HG03064 (cell line): ENCODE data around the gene PITPNC1.
"Not testable (repeated sequence)": the region's sequence is repeated elsewhere in the genome, so short reads cannot be mapped to it uniquely, and the experiment has no call there.

ENCODE experiments used
- ATAC-seq: cut with Tn5 transposase; IDR thresholded peaks from one replicate; pipeline ENCODE4 v1.9.1; 2021; ENCODE audit warnings: low read depth; ENCODE audit not compliant: unreplicated experiment

The PITPNC1 gene

DNA sequence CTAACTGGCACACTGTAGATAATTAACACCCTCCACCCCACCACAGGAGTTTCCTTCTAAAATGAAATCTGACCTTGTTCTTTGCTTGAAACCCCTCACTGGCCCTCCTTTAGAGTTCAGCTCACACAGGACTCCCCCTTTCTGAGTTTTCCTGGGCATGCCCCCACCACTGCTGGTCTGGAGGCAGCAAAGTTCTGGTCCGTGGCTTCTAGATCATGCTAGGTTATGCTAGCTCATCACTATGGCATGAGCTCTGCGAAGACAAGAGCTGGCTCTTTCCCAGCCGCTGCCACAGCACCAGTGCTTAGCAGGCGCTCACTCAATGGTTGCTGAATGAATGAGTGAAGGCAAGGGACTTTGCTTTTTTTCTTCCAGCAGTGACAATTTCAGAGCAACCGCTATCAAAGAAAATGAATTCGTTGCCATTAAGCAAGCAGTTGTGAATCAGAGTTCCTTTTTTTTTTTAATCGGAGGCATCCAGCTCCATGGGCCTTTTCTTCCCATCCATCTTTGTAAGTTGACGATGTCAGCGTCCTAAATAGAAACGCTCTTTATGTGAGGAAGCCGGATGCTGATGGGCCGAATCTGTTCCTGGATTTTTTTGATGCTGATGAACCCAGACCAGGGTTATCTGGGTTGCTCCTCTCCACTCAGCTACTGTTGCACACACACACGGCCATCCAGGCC, 259.9 kb downstream of the PITPNC1 start:
- ATAC-seq: no peak

DNA sequence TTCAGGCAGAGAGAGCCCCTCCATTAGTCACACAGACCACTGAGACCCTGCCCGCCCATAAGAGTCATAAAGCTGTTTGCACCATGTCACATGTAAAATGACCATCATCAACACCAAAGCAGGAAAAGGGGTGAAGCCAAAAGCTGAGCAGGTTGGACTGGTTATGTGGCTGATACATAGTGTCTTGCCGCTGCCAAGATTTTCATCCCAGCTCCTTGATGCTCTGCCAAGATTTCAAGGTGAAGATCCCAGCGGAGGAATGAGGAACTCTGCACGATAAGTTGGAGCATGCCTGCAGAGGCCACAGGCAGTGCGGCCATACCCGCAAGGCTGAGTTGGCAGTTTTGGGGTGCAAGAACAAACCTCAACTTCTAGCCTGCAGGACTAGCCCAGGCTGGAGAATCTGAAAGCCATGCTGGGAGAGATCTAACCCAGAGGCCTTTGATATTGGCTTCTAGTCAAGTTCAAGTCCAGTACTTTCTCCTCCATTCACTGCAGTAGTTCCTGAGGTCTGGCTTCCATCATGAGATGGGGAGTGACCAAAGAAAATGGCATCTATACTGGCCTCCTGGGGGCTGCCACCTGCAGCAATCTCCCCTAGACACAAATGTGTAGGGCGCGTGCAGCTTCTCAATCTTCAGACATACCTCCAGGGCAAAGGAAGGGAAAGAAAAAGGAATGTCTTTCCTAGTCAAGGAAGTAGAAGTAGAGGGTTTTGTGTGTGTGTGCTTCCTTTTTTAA, 261.0 kb downstream of the PITPNC1 start:
- no peak for ATAC-seq

DNA sequence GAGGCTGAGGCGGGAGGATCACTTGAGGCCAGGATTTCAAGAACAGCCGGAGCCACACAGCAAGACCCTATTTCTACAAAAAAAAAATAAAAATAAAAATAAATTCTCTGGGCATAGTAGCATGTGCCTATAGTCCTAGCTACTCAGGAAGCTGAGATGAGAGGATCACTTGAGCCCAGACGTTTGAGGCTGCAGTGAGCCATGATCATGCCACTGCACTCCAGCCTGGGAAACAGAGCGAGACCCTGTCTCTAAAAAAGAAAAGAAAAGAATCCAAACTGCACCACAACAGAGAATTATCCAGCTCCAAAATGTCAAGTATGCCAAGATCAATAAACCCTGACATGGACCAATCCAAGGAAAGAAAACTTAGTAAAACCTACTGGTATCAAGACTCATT, 261.8 kb downstream of the PITPNC1 start:
- no peak for ATAC-seq

DNA sequence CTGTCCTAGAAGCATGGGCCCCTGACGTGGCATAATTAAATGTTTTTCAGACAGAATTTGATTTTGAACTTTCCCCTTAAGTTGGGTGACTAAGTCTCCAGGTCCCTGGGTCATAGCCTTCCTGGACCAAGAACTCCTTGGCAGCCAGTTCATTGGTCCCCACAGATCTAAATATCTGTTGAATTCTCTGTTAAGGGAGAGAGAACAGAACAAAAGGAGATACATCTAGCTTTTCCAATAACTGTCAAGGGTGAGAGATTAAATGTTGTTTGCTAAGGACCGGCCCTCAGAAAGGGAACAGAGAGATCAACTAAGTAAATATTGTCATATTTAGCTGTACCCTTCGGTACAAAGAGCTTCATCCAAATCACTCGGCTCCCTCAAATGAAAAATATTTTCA, 262.5 kb downstream of the PITPNC1 start:
- no peak for ATAC-seq

DNA sequence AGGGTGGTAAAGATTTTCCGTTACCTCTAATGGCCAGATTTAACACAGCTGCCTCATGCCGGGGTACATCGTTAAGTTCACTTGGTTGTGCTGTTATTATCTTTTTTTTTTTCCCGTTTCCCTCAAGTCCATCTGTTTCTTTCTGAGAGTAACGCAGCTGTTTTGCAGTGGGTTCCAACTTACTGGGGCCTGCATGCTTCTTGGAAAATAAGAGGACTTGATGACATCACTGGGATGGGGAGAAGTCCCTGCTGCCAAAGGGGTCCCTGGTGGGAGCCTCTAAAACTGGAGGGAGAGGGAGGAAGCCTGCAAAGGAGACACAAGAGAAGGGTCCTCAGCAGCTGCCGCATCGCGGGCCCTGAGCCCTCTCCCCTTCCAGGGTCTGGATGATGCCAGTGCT, 262.9 kb downstream of the PITPNC1 start:
- ATAC-seq: no peak

DNA sequence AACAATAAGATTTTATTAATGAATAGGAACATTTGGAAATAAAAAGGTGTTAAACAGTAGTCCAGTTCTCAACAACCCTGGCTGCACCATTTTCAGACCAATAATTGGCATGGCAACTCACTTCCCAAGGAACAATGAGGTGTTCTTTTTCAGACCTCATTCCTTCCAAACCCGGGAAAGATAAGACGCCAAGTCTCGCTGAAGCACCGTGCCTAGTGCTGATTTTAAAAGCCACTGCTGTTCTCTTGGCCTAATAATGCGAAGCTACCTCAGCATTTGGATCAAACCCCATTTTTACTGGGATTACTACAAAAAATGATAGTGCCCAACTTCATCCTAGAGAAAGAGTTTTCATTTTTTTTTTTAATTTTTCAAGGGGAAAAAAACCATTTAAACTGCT, 265.4 kb downstream of the PITPNC1 start:
- ATAC-seq: no peak

DNA sequence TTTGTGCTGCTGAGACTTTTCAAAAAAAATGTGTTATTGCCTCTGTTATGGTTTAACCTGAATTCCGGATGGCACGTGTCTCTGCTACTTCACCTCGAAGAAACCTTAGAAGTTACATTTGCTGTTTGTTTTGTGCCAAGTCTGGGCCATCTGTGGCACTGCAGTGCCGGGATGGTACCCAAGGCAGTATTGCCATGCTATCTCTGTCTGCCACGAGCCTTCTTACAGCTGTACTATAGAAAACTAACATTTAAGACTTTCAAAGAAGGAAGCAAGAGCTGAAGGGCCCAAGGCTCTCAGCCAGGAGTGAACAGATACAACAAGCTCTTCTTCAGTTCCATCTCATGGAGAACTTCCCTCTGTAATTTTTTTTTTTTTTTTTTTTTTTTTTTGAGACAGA, 267.0 kb downstream of the PITPNC1 start:
- ATAC-seq: no peak

DNA sequence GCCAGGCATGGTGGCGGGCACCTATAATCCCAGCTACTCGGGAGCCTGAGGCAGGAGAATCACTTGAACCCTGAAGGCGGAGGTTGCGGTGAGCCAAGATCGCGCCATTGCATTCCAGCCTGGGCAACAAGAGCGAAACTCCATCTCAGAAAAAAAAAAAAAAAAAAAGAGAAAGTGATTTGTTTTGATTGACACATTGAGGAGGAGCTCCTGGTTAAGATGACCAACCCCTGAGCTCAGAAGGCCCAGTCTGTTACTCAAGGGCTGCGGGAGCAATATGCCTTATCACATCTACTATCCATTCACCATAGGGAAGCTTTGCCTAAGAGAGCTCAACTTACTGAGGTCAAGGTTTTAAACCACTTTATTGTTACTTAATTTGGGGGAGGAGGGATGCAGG, 268.1 kb downstream of the PITPNC1 start:
- not testable (repeated sequence) for ATAC-seq

DNA sequence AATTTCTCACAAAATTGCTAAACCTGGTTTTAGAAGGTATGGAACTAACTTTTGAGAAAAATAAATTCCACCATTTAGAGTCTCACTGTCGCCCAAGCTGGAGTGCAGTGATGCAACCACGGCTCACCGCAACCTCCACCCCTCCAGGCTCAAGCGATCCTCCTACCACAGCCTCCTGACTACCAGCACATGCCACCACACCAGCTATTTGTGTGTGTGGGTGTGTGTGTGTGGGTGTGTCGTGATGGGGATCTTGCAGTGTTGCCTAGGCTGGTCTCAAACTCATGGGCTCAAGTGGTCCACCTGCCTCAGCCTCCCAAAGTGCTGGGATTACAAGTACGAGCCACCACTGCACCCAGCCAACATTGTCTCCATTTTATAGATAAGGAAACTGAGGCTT, 269.4 kb downstream of the PITPNC1 start:
- ATAC-seq: no peak

DNA sequence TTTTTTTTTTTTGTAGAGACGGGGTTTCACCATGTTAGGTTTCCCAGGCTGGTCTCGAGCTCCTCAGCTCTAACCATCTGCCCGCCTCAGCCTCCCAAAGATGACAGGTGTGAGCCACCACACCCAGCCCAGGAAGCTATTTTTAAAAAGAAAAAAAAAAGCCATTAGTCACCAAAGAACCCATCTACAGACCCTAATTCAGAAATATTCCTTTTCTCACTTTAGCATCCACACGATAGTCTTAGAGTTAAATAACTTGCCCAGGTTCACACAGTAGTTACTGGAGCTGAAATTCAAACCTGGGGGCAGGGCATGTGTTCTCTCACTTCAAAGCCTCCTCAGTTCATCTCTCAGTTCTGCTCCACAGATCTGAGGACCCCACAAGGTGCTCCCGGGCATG, 270.4 kb downstream of the PITPNC1 start:
- peak; percentile 29 for ATAC-seq

DNA sequence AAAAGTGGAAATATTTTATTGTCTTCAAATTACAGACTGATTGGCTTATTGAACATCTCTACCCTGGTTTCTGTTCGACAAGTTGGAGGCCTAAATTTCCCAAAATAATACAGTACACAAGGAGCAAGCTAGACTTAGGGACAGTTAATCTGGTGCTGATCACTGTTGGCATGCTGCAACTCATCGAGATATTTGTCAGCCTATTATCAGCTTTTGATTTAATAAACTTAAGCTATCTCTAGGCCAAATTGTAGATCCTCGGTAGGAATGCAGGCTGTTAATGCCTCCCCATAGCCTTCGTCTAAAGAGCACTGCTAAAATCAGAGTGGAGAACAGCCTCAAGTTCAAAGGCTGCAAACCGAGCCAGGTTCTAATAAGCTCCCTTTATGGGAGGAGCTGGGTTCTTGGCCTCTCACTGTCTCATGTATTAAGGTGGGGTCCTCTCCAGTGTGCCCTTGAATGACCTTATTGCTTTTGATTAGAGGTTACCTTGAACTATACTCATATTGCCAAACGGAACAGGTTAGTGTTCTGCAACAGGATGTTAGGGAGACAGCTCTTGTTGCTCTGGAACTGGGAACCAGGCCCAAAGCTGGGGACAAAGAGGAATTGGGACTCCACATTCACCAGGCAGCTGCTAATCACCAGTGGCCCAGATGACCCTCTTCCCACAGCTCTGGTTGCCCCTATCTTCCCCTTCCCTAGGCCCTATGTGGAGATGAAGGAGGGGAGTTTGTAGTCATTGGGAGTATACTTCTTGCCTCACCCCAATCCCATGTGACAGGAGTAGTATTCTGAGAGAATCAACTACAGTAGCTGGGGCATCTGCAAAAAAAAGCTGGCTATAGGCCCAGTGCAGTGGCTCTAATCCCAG, 271.2 kb downstream of the PITPNC1 start:
- ATAC-seq: no peak

DNA sequence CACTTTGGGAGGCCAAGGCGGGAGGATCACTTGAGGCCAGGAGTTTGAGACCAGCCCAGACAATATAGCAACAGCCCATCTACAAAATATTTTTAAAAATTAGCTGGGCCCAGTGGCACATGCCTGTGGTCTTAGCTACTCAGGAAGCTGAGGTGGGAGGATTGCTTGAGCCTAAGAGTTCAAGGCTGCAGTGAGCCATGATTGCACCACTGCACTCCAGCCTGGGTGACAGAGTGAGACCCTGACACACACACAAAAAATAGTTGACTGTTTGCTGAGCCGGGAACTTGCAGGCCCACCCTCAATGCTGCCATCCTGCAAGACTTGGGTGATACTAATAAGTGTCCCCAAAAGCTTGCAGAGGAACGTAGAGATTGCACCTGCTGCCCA, 271.8 kb downstream of the PITPNC1 start:
- ATAC-seq: not testable (repeated sequence)

DNA sequence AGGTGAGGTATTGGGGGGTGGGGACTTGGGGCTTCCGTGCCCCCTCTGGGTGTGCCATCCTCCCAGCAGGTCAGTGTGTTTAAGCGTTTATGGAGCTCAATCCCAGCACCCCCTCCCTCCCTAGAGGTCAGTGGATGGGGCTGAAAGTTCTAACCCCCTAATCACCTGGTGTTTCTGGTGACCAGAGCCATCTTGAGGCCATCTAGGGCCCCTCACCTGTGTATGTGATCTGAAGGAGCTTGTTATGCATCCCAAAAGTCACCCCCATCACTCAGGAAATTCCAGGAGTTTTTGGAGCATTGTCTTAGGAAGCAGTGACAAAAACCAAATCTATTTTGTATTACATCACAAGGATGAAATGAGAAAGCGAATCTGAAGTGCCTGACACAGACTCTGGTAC, 272.8 kb downstream of the PITPNC1 start:
- no peak for ATAC-seq

DNA sequence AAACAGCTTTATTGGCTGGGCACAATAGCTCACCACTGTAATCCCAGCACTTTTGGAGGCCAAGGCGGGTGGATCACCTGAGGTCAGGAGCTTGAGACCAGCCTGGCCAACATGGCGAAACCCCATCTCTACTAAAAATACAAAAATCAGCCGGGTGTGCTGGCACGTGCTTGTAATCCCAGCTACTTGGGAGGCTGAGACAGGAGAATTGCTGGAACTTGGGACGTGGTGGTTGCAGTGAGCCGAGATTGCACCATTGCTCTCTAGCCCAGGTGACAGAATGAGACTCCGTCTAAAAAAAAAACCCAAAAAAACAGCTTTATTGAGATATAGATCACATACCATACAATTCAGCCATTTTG, 274.1 kb downstream of the PITPNC1 start:
- not testable (repeated sequence) for ATAC-seq

DNA sequence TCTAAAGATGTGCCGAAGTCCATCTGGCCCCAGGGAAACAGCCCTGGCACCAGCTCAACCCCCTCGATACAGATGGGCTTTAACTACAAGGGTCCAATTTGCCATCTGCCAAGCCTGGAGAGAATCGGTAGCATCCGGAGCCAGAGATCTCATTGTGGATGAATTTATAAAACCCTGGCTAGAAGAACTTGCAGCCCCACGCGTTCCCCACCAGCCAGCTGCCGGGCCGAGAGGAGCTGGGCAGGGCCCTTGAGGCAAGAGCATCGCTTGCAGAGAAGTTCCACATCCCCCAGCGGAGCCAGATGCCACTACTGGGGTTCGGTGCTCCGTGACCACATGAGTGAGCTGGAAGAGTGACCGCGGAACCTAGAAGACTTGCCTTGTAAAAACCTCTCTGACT, 275.4 kb downstream of the PITPNC1 start:
- no peak for ATAC-seq

DNA sequence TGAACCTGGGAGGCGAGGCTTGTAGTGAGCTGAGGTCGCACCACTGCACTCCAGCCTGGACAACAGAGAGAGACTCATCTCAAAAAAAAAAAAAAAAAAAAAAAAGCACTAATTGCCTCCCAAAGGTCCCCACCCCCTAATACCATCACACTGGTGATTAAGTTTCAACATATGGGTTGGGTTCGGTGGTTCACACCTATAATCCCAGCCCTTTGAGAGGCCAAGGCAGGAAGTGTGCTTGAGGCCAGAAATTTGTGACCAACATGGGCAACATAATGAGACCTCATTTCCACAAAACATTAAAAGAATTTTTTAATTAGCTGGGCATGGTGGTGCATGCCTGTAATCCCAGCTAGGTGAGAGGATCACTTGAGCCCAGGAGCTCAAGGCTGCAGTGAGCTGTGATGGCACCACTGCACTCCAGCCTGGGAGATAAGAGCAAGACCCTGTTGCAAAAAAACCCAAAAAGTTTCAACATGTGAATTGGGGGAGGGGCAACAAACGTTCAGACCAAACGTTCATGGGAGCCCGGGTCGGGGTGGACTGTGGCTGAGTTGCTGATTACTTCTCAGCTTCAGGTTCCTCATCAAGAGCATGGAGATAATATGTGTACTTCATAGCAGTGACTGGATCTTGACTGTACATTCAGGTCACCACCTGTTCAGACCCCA, 278.5 kb downstream of the PITPNC1 start:
- ATAC-seq: no peak

DNA sequence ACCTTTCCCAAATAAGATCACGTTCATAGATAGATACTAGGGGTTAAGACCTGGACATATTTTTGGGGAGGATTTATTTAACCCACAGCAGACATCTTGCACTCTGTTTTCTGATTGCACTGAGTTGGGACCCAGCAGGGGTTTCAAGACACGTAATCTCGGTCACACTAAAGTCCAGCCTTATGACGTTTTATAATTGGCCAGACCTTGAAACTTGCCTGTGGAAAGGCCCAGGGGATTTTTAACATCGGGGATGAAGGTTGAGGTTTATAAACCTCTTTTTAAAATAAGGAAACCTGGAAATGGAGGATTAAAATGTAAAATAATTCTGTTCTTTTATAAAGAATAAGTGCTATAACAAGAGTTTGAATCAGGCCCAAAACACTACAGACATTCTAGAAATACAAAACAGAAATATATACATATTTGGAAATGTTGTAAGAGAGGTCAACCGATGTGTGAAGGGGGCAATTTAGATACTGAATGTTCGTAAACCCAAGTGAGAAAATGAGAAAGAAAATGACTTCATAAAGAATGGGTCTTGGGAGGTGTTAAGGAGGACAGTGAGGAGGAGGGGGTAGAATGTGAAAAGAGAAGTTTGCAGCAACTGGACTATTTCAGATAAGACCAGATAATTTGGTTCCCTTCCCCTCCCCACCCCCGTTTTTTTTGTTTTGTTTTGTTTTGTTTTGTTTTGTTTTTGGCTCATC, 279.6 kb downstream of the PITPNC1 start:
- no peak for ATAC-seq

DNA sequence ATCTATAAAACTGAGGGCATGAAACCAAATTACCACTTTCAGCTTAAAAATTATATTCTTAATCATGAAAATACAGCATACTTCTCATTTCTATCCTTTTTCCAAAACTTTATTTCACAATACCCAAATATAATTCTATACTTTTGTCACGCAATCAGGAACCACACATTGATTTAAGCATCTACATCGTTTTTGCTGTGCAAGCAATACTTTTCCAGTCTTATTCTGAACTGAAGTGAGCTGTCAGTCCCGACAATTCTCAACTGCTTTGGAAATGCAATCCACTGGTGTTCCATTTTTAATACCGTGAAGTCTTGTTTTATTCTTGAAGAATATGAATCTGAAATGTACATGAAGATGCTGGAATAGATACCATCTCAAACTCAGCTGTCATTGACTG, 280.5 kb downstream of the PITPNC1 start:
- ATAC-seq: no peak

DNA sequence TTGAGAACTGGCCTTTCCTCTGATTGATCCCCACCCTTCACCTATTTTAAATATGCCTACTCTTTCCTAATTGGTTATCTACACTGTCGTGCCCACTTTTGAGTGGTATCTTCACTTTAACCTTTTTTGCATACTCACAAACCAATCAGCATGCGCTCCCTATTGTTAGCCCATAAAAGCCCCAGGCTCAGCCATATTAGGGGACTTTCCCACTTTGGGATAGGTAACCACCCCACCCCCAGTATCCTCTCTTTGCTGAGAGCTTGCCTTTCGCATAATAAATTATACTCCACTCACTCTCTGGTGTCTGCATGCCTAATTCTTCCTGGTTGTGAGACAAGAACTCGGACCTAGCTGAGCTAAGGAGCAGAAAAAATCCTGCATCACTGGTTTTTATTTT, 281.2 kb downstream of the PITPNC1 start:
- no peak for ATAC-seq

DNA sequence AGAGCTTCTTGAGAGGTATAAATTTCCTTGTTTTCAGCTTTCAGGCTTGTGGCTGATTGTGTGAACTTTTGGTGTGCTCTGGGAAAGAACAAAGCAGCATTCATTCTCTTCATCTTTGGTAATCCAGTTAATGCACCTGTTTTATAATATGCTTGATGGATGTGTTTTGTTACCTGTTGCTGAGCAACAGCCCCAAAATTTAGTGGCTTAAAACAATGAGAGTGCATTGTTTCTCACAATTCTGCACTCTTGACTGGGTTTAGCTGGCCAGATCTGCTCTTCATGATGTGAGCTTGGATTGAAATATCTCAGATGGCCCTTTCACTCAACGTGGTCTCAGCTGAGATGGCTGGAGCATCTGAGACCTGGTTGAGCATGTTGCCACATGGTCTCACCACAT, 281.9 kb downstream of the PITPNC1 start:
- ATAC-seq: no peak
